Right atrium auricular region (tissue), 2 donors: ENCODE results near the gene FBLIM1. TPM values are rescaled to one million over a fixed set of nuclear protein-coding genes. Genes with fewer than 3 reads are reported as not detected.

Experiments
- DNase-seq: peaks from one replicate; pipeline ENCODE4 v3.0.0-alpha.2; 2019; ENCODE audit warnings: low spot score
- H3K27ac ChIP-seq, 2 donors: fragments of 200-600 bp; sonication (generic); 1 replicate in 1 of 2; 2 replicates in 1 of 2; pipeline ENCODE4 v1.5.1; 2016 to 2019
- H3K27me3 ChIP-seq, 2 donors: fragments of 200-600 bp; sonication (generic); one replicate each; pipeline versions ENCODE4 v1.5.1 to v1.6.0; 2017 to 2019
- H3K36me3 ChIP-seq: fragments of 200-600 bp; sonication (generic); one replicate; pipeline ENCODE4 v1.5.1; 2016
- H3K4me1 ChIP-seq, 2 donors: fragments of 200-600 bp; sonication (generic); one replicate each; pipeline versions ENCODE4 v1.5.1 to v1.6.0; 2017 to 2019
- H3K4me3 ChIP-seq, 2 donors: fragments of 200-600 bp; sonication (generic); 1 replicate in 1 of 2; 2 replicates in 1 of 2; pipeline ENCODE4 v1.5.1; 2017 to 2019; ENCODE audit warnings: mild to moderate bottlenecking in 1 of 2, moderate library complexity in 1 of 2
- H3K9me3 ChIP-seq, 2 donors: fragments of 200-600 bp; sonication (generic); one replicate each; pipeline ENCODE4 v1.5.1; 2019
- CTCF ChIP-seq, 2 donors: fragments of 200-600 bp; sonication (generic); IDR thresholded peaks; one replicate each; pipeline ENCODE4 v1.5.1; 2019; ENCODE audit warnings: antibody characterized with exemption in 2 of 2
- total RNA-seq, 2 donors: library from RNA; depleted of rRNA; stranded (reverse); fragments of >200 nt; gene quantifications; one replicate each; pipeline ENCODE4 v1.1.0, GENCODE V29; 2016

The FBLIM1 gene
- total RNA-seq, 2 donors from 2014 or later: 66.6 to 124 TPM

GRCh38 chr1:15833069-15833679 lies 74.6 kb downstream of the FBLIM1 start:
- Histone ChIP-seq H3K27ac (peak overlapping the region; percentile 99), H3K4me3 (peak overlapping the region; percentile 76), H3K9me3 (no peaks in the 10 kb centered on the region), H3K36me3 (no peaks in the 10 kb centered on the region), H3K4me1 (peaks cover 0 to 22% of the 10 kb centered on the region in 2 donors), H3K27me3 (no peaks in the 10 kb centered on the region)
- peak; percentile 76 for DNase-seq
- no peak for TF ChIP-seq CTCF (IDR thresholded peaks at IDR 0.05)

GRCh38 chr1:15833842-15834405 lies 75.3 kb downstream of the FBLIM1 start:
- H3K4me1 ChIP-seq: peaks cover 0 to 22% of the 10 kb centered on the region in 2 donors
- no peaks in the 10 kb centered on the region for H3K27me3 ChIP-seq
- no peaks in the 10 kb centered on the region for H3K36me3 ChIP-seq
- no peak for DNase-seq
- peak overlapping the region; percentile 99 for H3K27ac ChIP-seq
- no peaks in the 10 kb centered on the region for H3K9me3 ChIP-seq
- H3K4me3 ChIP-seq: peak overlapping the region; percentile 76
- TF ChIP-seq CTCF (IDR thresholded peaks at IDR 0.05): peak in 1 of 2 donors; percentile 2

GRCh38 chr1:15834406-15835204 lies 76.0 kb downstream of the FBLIM1 start:
- Histone ChIP-seq H3K27ac (peak overlapping the region; percentile 99), H3K4me1 (peaks cover 0 to 22% of the 10 kb centered on the region in 2 donors), H3K27me3 (no peaks in the 10 kb centered on the region), H3K36me3 (no peaks in the 10 kb centered on the region), H3K9me3 (no peaks in the 10 kb centered on the region), H3K4me3 (peak overlapping the region; percentile 76)
- peak in 1 of 2 donors; percentile 5 for TF ChIP-seq CTCF (IDR thresholded peaks at IDR 0.05)
- peak; percentile 85 for DNase-seq

- no peak for TF ChIP-seq CTCF (IDR thresholded peaks at IDR 0.05)
- Histone ChIP-seq H3K4me3 (peak overlapping the region; percentile 76), H3K4me1 (peaks cover 0 to 22% of the 10 kb centered on the region in 2 donors), H3K9me3 (no peaks in the 10 kb centered on the region), H3K27ac (peak overlapping the region; percentile 99), H3K27me3 (no peaks in the 10 kb centered on the region), H3K36me3 (no peaks in the 10 kb centered on the region)
- DNase-seq: no peak
Observed at GRCh38 chr1:15835205-15835740, 76.7 kb downstream of the FBLIM1 start.

GRCh38 chr1:15835741-15836510 lies 77.3 kb downstream of the FBLIM1 start:
- peak overlapping the region; percentile 99 for H3K27ac ChIP-seq
- no peak for TF ChIP-seq CTCF (IDR thresholded peaks at IDR 0.05)
- no peaks in the 10 kb centered on the region for H3K9me3 ChIP-seq
- H3K4me1 ChIP-seq: peaks cover 0 to 22% of the 10 kb centered on the region in 2 donors
- peak overlapping the region; percentile 76 for H3K4me3 ChIP-seq
- H3K36me3 ChIP-seq: no peaks in the 10 kb centered on the region
- no peaks in the 10 kb centered on the region for H3K27me3 ChIP-seq
- peak; percentile 99 for DNase-seq
